ENCODE measurements around the gene RIPOR2. TPM values are rescaled to one million over a fixed set of nuclear protein-coding genes. Genes with fewer than 3 reads are reported as not detected.

RIPOR2 gene
- 10 to 100 TPM; 21.0 to 23.5 TPM for total RNA-seq

GRCh38 chr6:24935366-24936152, at the start of gene RIPOR2:
Gene RIPOR2, minus strand, starts transcription at chr6:24935960. Its CDS starts 62 bp downstream, at chr6:24935898.
- ChIA-PET POLR2A (interaction anchor here (0.6 to 2.3 kb wide), 7 partner anchors 8 to 686 kb away, joined by 4 to 9 read pairs (median 6); no protein-coding TSS in a partner anchor), CTCF (interaction anchor here (0.7 to 7.5 kb wide), 14 partner anchors 10 to 1130 kb away, joined by 3 to 54 read pairs (median 5); no protein-coding TSS in a partner anchor)

DNA sequence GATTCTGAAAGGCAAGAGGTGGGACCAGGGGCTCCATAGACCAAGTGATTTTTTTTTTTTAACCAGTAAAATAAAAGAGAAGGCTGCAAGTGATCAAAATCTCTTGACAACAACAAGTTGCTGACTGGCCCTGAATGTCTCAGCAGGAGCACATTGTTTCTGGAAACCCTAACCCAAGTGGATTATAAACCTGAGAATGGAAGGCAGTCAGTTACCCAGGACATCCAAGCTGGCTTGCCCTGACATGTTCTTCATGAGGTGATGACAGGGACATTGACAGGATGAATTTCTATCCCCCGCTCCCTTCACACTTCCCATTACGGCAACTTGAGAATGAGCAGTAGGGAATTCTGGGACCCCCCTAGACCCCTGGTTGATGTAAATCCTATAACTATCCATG, 49.6 kb upstream of the RIPOR2 start:
- CTCF ChIA-PET, result no interaction called here

DNA sequence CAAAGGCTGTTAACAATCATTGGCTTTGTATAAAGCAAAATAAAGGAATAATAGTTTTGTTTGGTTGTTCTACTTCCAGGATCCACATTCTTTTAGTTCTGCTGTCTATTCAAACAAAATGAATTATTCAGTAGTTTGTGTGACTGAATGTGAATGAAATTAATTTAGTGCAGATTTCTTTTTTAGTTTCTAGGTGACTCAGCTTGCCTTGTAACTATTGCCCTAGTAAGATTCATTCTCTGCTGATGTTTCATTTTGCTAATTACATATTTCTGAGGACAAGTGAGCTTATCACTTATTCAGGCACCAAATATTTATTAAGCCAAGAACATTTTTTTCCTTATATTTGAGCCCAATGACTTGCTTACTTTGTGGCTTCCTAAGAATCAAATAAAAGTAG, 46.5 kb upstream of the RIPOR2 start:
- CTCF ChIA-PET, result interaction anchor here (4.3 to 4.9 kb wide), 2 partner anchors 9 to 49 kb away, joined by 17 to 24 read pairs; no protein-coding TSS in a partner anchor
- POLR2A ChIA-PET, result interaction anchor here (0.7 kb wide), 1 partner anchor 13 kb away, joined by 3 read pairs; no protein-coding TSS in a partner anchor

More for the DNA sequence above, 49.6 kb upstream of the RIPOR2 start:
- POLR2A ChIA-PET, result no interaction called here

GRCh38 chr6:24981386-24981760, 45.6 kb upstream of the RIPOR2 start:
- ChIA-PET CTCF (interaction anchor here (0.9 to 4.9 kb wide), 3 partner anchors 10 to 48 kb away, joined by 3 to 24 read pairs (median 17); no protein-coding TSS in a partner anchor), POLR2A (no interaction called here)

GRCh38 chr6:24980507-24981385, 45.0 kb upstream of the RIPOR2 start:
- CTCF ChIA-PET, result interaction anchor here (0.9 to 4.9 kb wide), 3 partner anchors 10 to 47 kb away, joined by 3 to 24 read pairs (median 17); no protein-coding TSS in a partner anchor
- POLR2A ChIA-PET, result no interaction called here

- POLR2A ChIA-PET, result no interaction called here
- CTCF ChIA-PET, result interaction anchor here (4.9 kb wide), 1 partner anchor 12 kb away, joined by 24 read pairs; no protein-coding TSS in a partner anchor
Observed at GRCh38 chr6:24979176-24979575, 43.4 kb upstream of the RIPOR2 start.

DNA sequence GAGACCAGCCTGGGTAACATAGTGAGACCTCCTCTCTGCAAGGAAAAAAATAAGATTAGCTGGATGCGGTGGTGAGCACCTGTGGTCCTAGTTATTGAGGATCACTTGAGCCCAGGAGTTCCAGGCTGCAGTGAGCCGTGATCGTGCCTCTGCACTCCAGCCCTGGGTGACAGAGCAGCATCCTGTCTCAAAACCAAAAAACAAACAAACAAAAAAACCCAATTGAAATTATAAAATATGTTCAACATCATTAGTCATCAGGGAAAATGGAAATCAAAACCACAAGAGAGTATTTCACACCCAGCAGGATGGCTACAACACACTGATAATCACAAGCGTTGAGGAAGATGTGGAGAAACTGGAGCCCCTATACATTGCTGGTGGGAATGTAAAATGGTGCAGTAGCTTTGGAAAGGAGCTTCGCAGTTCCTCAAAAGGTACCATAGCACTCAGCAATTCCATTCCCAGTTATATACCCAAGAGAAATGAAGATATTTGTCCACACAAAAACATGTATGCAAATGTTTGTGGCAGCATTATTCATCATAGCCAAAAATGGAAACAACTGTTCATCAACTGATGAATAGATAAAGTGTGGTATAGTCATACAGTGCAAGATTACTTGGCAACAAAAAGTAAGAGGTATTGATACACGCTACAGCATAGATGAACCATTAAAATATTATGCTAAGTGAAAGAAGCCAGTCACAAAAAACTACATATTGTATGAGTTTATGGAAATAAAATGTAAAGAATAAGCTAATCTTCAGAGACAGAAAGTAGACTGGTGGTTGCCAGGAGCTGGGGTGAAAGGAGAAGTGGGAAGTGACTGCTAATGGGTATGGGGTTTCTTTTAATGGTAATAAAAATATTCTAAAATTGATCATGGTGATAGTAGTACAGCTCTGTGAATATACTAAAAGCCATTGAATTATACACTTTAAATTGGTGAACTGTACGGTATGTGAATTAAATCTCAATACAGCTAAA, 38.7 kb upstream of the RIPOR2 start:
- ChIA-PET CTCF (interaction anchor here (0.8 to 3.3 kb wide), 12 partner anchors 12 to 117 kb away, joined by 3 to 15 read pairs (median 4); no protein-coding TSS in a partner anchor), POLR2A (interaction anchor here (0.8 to 1.7 kb wide), 4 partner anchors 17 to 42 kb away, joined by 3 to 8 read pairs (median 4); no protein-coding TSS in a partner anchor)

- ChIA-PET POLR2A (no interaction called here), CTCF (interaction anchor here (1.1 to 3.3 kb wide), 3 partner anchors 19 to 35 kb away, joined by 3 to 15 read pairs (median 6); no protein-coding TSS in a partner anchor)
Observed at GRCh38 chr6:24972311-24972958, 36.7 kb upstream of the RIPOR2 start.

GRCh38 chr6:24971067-24971466, 35.3 kb upstream of the RIPOR2 start:
- CTCF ChIA-PET, result no interaction called here
- POLR2A ChIA-PET, result no interaction called here

DNA sequence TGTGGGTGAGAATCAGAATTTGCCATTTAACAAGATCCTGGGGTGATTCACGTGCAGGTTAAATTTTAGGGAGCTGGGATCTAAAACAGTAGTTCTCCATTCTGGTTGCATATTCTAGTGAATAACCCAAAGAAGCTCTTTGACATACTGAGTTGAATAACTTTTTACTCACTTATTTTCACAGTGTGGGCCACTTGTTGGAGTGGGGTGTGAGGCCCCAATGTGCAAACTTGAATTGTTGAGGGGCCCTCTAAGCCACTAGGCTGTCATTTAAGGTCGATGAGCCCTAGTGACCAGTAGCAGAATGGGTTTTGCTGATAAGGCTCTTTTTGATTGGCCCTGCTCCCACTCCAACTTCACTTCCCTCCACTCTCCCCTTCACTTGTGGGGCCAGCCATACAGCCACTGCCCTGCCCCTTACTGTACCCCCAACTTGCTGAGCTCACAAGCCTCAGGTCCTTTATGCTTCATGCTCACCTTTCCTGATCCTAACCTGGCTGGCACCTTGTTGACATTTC, 33.6 kb upstream of the RIPOR2 start:
- POLR2A ChIA-PET, result no interaction called here

DNA sequence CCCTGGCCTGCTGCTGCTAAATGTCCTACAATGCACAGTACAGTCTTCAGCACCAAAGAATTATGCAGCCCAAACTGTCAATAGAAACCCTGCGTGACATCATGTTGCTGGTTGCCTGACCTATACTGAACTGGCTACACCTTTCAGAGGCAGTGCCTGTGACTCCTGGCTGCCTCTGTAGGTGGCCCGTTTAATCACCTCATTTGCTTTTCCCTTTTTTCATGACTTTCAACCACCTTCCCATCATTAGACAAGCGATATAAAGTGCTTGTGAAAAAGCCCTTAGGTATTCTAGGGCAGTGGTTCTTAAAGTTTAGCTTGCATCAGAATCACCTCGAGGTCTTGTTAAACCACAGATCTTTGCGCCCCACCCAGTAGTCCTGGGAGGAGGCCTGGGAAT, 33.0 kb upstream of the RIPOR2 start:
- ChIA-PET CTCF (interaction anchor here (1.3 kb wide), 1 partner anchor 113 kb away, joined by 3 read pairs; no protein-coding TSS in a partner anchor), POLR2A (no interaction called here)

More for the DNA sequence above, 33.6 kb upstream of the RIPOR2 start:
- CTCF ChIA-PET, result interaction anchor here (1.3 kb wide), 1 partner anchor 113 kb away, joined by 3 read pairs; no protein-coding TSS in a partner anchor

DNA sequence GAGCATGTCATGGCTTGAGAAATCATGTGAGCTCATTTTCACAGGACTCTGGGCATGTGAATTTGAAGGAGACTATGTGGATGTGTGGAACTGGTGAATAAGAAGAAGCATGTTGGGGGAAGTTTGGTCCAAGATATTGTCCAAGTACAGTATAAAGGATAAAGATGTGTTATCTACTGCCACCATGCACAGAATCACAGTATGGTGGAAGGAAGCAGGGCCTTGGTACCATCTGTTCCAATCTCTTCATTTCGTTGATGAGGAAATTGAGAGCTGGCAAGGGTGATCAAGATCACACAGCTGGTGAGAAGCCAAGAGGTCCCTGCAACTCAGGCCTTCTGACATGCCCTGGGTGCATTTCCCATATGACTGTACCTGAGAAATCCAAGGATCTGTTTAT, 31.5 kb upstream of the RIPOR2 start:
- ChIA-PET CTCF (interaction anchor here (0.8 to 2.1 kb wide), 3 partner anchors 25 to 34 kb away, joined by 3 to 6 read pairs (median 4); no protein-coding TSS in a partner anchor), POLR2A (no interaction called here)

DNA sequence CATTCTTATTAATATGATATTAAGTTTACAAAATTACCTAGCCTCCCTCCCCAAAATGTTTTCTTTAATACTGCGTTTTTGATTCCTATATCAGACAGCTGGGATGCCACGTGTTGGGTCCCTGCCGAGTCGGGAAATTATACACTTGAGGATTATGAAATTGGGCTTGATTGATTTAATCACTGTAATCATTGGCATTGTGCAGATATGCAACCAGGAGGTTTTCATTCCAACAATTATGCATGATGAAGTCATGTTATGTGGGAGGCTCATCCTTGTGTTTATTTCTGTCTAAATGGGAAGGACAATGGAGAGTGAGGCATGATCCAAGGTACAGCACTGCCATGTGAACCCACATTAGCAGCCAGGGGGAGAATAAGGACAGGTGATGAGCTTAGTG, 30.6 kb upstream of the RIPOR2 start:
- ChIA-PET CTCF (interaction anchor here (0.8 to 2.1 kb wide), 4 partner anchors 17 to 35 kb away, joined by 3 to 6 read pairs (median 4); no protein-coding TSS in a partner anchor), POLR2A (no interaction called here)

GRCh38 chr6:24963887-24964570, 28.3 kb upstream of the RIPOR2 start:
- POLR2A ChIA-PET, result no interaction called here
- CTCF ChIA-PET, result no interaction called here

DNA sequence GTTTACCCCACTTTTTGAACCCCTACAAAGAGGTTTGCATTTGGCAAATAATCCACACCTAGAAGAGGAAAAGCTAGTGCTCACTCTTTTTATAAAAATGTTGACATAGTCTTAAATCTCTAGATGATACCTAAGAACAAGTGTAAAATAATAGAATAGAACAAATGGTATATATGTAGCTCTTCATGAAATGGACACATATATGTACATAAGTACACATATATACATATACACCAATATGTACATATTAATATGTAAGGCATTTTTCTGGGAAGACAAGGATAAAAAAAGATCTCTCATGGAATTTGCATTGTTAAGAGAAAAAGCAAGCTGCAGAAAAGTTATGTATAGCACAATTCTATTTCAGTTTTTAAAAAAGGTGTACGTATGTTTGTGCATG, 27.6 kb upstream of the RIPOR2 start:
- POLR2A ChIA-PET, result no interaction called here
- CTCF ChIA-PET, result no interaction called here

DNA sequence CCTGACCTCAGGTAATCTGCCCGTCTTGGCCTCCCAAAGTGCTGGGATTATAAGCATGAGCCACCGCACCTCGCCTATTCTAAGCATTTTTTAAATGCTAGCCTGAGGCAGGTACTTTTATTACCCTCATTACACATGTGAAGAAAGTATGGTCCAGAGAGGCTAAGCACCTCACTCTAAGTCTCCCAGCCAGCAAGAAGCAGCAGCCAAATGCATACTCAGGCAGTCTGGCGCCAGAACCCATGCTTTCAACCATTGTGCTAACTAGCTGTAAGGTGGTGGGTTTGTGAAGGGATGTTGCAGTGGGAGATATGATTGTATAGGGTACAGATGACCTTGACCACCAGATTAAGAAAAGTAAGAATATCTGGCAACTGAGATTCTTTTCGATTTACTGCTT, 26.1 kb upstream of the RIPOR2 start:
- POLR2A ChIA-PET, result no interaction called here
- CTCF ChIA-PET, result interaction anchor here (1.0 to 1.5 kb wide), 2 partner anchors 29 to 56 kb away, joined by 3 to 4 read pairs; no protein-coding TSS in a partner anchor

GRCh38 chr6:24960991-24961475, 25.3 kb upstream of the RIPOR2 start:
- CTCF ChIA-PET, result interaction anchor here (1.0 to 1.5 kb wide), 2 partner anchors 28 to 57 kb away, joined by 3 to 4 read pairs; no protein-coding TSS in a partner anchor
- POLR2A ChIA-PET, result no interaction called here

Data from activated CD8-positive, alpha-beta memory T cell treated with anti-CD3 and anti-CD28 coated beads for 36 hours (primary cell).